ENCODE results near the gene KBTBD13. TPM values are rescaled to one million over a fixed set of nuclear protein-coding genes. Genes with fewer than 3 reads are reported as not detected.

The KBTBD13 gene
- total RNA-seq, 1 donor from 2014 or later, result not detected

- no peak for TF ChIP-seq CTCF (conservative IDR thresholded peaks at IDR 0.05)
- Mint-ChIP-seq H3K9me3 (no peaks in the 10 kb centered on the region), H3K4me1 (ENCODE audit: unreplicated experiment) (peaks cover 10% of the 10 kb centered on the region), H3K27me3 (peaks cover 20% of the 10 kb centered on the region), H3K27ac (no peak overlapping the region), H3K4me3 (no peak overlapping the region), H3K36me3 (no peaks in the 10 kb centered on the region)
- DNase-seq (ENCODE audit: extremely low spot score, unreplicated experiment), result no peak
Observed at GRCh38 chr15:65062061-65062460, 14.5 kb upstream of the KBTBD13 start.

- H3K27me3 Mint-ChIP-seq, result peaks cover 24% of the 10 kb centered on the region
- H3K4me1 Mint-ChIP-seq (ENCODE audit: unreplicated experiment), result peaks cover 7% of the 10 kb centered on the region
- no peak overlapping the region for H3K27ac Mint-ChIP-seq
- no peaks in the 10 kb centered on the region for H3K9me3 Mint-ChIP-seq
- no peak for DNase-seq (ENCODE audit: extremely low spot score, unreplicated experiment)
- no peak for TF ChIP-seq CTCF (conservative IDR thresholded peaks at IDR 0.05)
- H3K36me3 Mint-ChIP-seq, result no peaks in the 10 kb centered on the region
- no peak overlapping the region for H3K4me3 Mint-ChIP-seq
Observed at GRCh38 chr15:65062726-65063125, 13.8 kb upstream of the KBTBD13 start.

GRCh38 chr15:65066001-65066634 is 10.4 kb upstream of the KBTBD13 start:
- no peak overlapping the region for H3K4me3 Mint-ChIP-seq
- no peaks in the 10 kb centered on the region for H3K9me3 Mint-ChIP-seq
- H3K27ac Mint-ChIP-seq, result peak overlapping the region; percentile 32
- TF ChIP-seq CTCF (conservative IDR thresholded peaks at IDR 0.05), result no peak
- no peaks in the 10 kb centered on the region for H3K36me3 Mint-ChIP-seq
- DNase-seq (ENCODE audit: extremely low spot score, unreplicated experiment), result no peak
- peaks cover 15% of the 10 kb centered on the region for H3K4me1 Mint-ChIP-seq (ENCODE audit: unreplicated experiment)
- peaks cover 42% of the 10 kb centered on the region for H3K27me3 Mint-ChIP-seq

- H3K9me3 Mint-ChIP-seq, result no peaks in the 10 kb centered on the region
- no peaks in the 10 kb centered on the region for H3K36me3 Mint-ChIP-seq
- TF ChIP-seq CTCF (conservative IDR thresholded peaks at IDR 0.05), result no peak
- H3K4me3 Mint-ChIP-seq, result peak overlapping the region; percentile 74
- H3K27ac Mint-ChIP-seq, result no peak overlapping the region
- H3K4me1 Mint-ChIP-seq (ENCODE audit: unreplicated experiment), result peaks cover 15% of the 10 kb centered on the region
- peaks cover 42% of the 10 kb centered on the region for H3K27me3 Mint-ChIP-seq
- no peak for DNase-seq (ENCODE audit: extremely low spot score, unreplicated experiment)
Observed at GRCh38 chr15:65066635-65067316, 9.8 kb upstream of the KBTBD13 start.

- peaks cover 42% of the 10 kb centered on the region for H3K27me3 Mint-ChIP-seq
- H3K4me1 Mint-ChIP-seq (ENCODE audit: unreplicated experiment), result peaks cover 15% of the 10 kb centered on the region
- no peak overlapping the region for H3K27ac Mint-ChIP-seq
- H3K4me3 Mint-ChIP-seq, result peak overlapping the region; percentile 74
- no peaks in the 10 kb centered on the region for H3K36me3 Mint-ChIP-seq
- H3K9me3 Mint-ChIP-seq, result no peaks in the 10 kb centered on the region
- DNase-seq (ENCODE audit: extremely low spot score, unreplicated experiment), result no peak
- no peak for TF ChIP-seq CTCF (conservative IDR thresholded peaks at IDR 0.05)
Observed at GRCh38 chr15:65067317-65067644, 9.3 kb upstream of the KBTBD13 start.

Data from type B pancreatic cell (in vitro differentiated cells).